ENCODE results near the gene PIGQ. TPM values are rescaled to one million over a fixed set of nuclear protein-coding genes. Genes with fewer than 3 reads are reported as not detected.

Gene PIGQ
- total and polyA plus RNA-seq, 2 of the 13 experiments (the other 11 are each of a cell fraction or from before 2014, with no cell fraction given), result 7.7 to 19.7 TPM

DNA sequence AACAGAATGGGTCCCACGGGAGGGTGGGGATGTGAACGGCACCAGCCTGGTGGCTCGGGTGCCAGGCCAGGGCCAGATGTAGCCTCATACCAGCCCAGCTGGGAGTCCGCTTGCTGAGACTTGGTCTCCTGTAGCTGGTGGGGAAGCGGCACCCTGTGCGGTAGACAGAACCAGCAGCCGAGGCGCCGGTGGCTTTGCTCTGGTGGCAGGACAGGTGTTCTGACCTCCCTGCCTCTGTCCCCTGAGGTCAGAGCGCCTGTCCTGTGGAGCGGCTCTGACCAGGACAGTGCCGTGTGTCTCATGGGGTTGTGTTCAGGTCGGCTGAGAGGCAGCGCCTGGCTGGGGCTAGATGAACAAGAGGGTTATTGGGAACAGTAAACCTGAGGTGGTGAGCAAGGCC, 40.2 kb downstream of the PIGQ start:
- DNase-seq (ENCODE audit: low spot score) (no peak), FAIRE-seq (no peak), ATAC-seq (peak; percentile 67)
- ChIA-PET CTCF (ENCODE audit: low intra/inter-chr PET ratio, low total read pairs) (interaction anchor here (1.7 kb wide), 1 partner anchor 31 kb away, joined by 11 read pairs; no protein-coding TSS in a partner anchor), POLR2A (no interaction called here)
- H3K9me3 ChIP-seq (ENCODE audit: low read length), result no peaks in the 10 kb centered on the region
- peak overlapping the region; percentile 49 for H3K27ac ChIP-seq (ENCODE audit: extremely low read length, insufficient read depth, low read length)
- WGBS (ENCODE audit: low lambda C conversion rate), result 60% methylated on average over 12 of the region's 14 CpGs
- no peak overlapping the region for H2AFZ ChIP-seq (ENCODE audit: low read length)
- H3K36me3 ChIP-seq (replicated peaks in 1 of 2; ENCODE audit: control insufficient read depth in 1 of 2, insufficient read depth in 2 of 2, low read length in 2 of 2), result peaks cover 1 to 7% of the 10 kb centered on the region in 2 experiments; a peak in 1 of 5 replicates
- peak overlapping the region; percentile 57 for H3K4me2 ChIP-seq (ENCODE audit: low read depth, low read length)
- peak overlapping the region; percentile 46 for H3K9ac ChIP-seq (ENCODE audit: insufficient read depth, low read depth, low read length)
- H4K20me1 ChIP-seq (ENCODE audit: insufficient read depth, low read length), result no peaks in the 10 kb centered on the region
- peaks cover 17% of the 10 kb centered on the region for H3K4me1 ChIP-seq (ENCODE audit: insufficient read depth, low read length)
- in situ Hi-C loops (cut with HindIII; ENCODE audit: extremely low pct_ligation_motif_present, low pct_unique_long_range_greater_than_20kb), result no loop called here
- no TSS peak for BruUV-seq (replicated peaks)
- no peaks in the 10 kb centered on the region for H3K27me3 ChIP-seq (ENCODE audit: control insufficient read depth in 1 of 2, insufficient read depth in 2 of 2, low read length in 2 of 2)
- peaks cover 7% of the 10 kb centered on the region for H3K79me2 ChIP-seq (ENCODE audit: insufficient read depth, low read length)
- peak overlapping the region; percentile 2 to 47 (median 42); a peak in 5 of 6 replicates for H3K4me3 ChIP-seq (replicated peaks in 1 of 3; ENCODE audit: insufficient read depth in 1 of 3, low read depth in 2 of 3, low read length in 3 of 3)
- TF ChIP-seq AGO2 (optimal IDR thresholded peaks at IDR 0.05; ENCODE audit: low read depth, low read length) (peak; percentile 33), ZNF776 (CRISPR knock-in tag; IDR thresholded peaks at IDR 0.05) (no peak), ZNF891 (CRISPR knock-in tag; IDR thresholded peaks at IDR 0.05) (peak; percentile 49; the same call in 1 of the 2 replicates)
- intact Hi-C loops (cut with micrococcal nuclease; ENCODE audit: unreplicated experiment), result no loop called here

DNA sequence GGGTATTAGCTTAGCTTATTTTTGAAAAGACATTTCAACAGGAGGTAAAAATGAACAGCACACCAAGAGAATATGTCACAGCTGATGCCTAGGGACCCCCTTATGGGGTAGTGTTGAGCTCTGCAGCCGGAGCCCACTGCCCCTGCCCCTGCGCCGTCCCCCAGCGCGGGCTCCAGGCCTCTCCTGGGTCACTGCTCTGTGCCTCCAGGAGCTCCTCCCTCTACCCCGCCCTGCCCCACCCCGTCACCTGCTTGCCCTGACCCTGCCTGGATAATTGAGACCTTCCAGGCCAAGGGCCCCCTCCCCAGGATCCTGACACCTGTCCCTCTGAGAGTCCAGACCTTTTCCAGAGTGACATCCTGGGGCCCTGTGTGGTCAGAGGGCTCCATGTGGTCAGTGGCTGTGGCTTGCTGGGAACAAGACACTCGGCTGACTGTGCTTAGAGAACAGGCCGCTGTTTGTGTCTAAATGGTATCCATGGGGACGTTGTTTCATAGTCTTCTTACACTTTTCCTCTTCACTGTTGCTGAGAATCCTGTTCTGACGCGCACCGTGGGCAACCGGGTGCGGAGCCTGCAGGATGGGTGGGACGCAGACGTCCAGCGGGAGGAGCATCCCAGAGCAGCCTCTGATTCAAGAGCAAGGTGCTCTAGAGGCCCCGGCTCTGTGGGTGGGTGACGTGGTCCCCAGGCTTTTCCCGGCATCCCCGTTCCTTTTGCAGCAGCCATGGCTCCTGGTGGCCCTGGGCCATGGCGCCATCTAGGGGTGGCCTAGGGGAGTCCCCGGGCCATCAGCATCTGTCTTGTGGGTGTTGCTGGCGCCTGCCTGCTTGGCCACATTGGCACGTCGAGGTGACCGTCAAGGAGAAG, 41.0 kb downstream of the PIGQ start:
- Histone ChIP-seq H3K79me2 (ENCODE audit: insufficient read depth, low read length) (peaks cover 2% of the 10 kb centered on the region), H4K20me1 (ENCODE audit: insufficient read depth, low read length) (no peaks in the 10 kb centered on the region), H3K4me3 (replicated peaks in 1 of 3; ENCODE audit: insufficient read depth in 1 of 3, low read depth in 2 of 3, low read length in 3 of 3) (peak overlapping the region; percentile 21 to 47 (median 42); a peak in 4 of 6 replicates), H3K9me3 (ENCODE audit: low read length) (no peaks in the 10 kb centered on the region), H3K9ac (ENCODE audit: insufficient read depth, low read depth, low read length) (peak overlapping the region; percentile 46), H3K36me3 (replicated peaks in 1 of 2; ENCODE audit: control insufficient read depth in 1 of 2, insufficient read depth in 2 of 2, low read length in 2 of 2) (peaks cover 1 to 9% of the 10 kb centered on the region in 2 experiments; a peak in 1 of 5 replicates), H2AFZ (ENCODE audit: low read length) (no peak overlapping the region), H3K4me1 (ENCODE audit: insufficient read depth, low read length) (peaks cover 17% of the 10 kb centered on the region), H3K27ac (ENCODE audit: extremely low read length, insufficient read depth, low read length) (peak overlapping the region; percentile 49), H3K4me2 (ENCODE audit: low read depth, low read length) (peak overlapping the region; percentile 57), H3K27me3 (ENCODE audit: control insufficient read depth in 1 of 2, insufficient read depth in 2 of 2, low read length in 2 of 2) (no peaks in the 10 kb centered on the region)
- intact Hi-C loops (cut with micrococcal nuclease; ENCODE audit: unreplicated experiment) (no loop called here), in situ Hi-C loops (cut with HindIII; ENCODE audit: extremely low pct_ligation_motif_present, low pct_unique_long_range_greater_than_20kb) (no loop called here)
- no TSS peak for BruUV-seq (replicated peaks)
- DNase-seq (ENCODE audit: low spot score), result peak; percentile 73
- CTCF ChIA-PET (ENCODE audit: low intra/inter-chr PET ratio, low total read pairs), result interaction anchor here (0.6 to 1.7 kb wide), 3 partner anchors 31 to 75 kb away, joined by 3 to 11 read pairs (median 3); no protein-coding TSS in a partner anchor
- peak; percentile 58 for FAIRE-seq
- 50% methylated on average over 18 of the region's 28 CpGs for WGBS (ENCODE audit: low lambda C conversion rate)
- peak; percentile 90 for ATAC-seq
- POLR2A ChIA-PET, result no interaction called here
- TF ChIP-seq, protein P1, sequence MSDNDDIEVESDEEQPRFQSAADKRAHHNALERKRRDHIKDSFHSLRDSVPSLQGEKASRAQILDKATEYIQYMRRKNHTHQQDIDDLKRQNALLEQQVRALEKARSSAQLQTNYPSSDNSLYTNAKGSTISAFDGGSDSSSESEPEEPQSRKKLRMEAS (IDR thresholded peaks at IDR 0.05), result no peak; the same call in 1 of the 2 replicates
- 0 out of 2 replicates have a peak, but pooled peaks have one; percentile 24 for TF ChIP-seq RXRB (CRISPR knock-in tag; IDR thresholded peaks at IDR 0.05; ENCODE audit: borderline replicate concordance)
- TF ChIP-seq PHF8 (CRISPR knock-in tag; IDR thresholded peaks at IDR 0.05), result peak; percentile 21; the same call in 1 of the 2 replicates
- TF ChIP-seq MAZ (IDR thresholded peaks at IDR 0.05; ENCODE audit: borderline replicate concordance, low read depth, low read length), result no peak; the same call in 1 of the 2 replicates
- peak; percentile 46 for TF ChIP-seq MAZ (CRISPR knock-in tag; IDR thresholded peaks at IDR 0.05; ENCODE audit: low read depth)
- peak; percentile 63 for TF ChIP-seq SAP130 (CRISPR knock-in tag; IDR thresholded peaks at IDR 0.05; ENCODE audit: low read depth)
- TF ChIP-seq LCORL (IDR thresholded peaks at IDR 0.05), result no peak
- peak; percentile 32; the same call in 1 of the 2 replicates for TF ChIP-seq LCORL (CRISPR knock-in tag; IDR thresholded peaks at IDR 0.05)
- peak; percentile 53; the same call in 1 of the 2 replicates for TF ChIP-seq HIVEP1 (CRISPR knock-in tag; IDR thresholded peaks at IDR 0.05)
- TF ChIP-seq, protein P2, sequence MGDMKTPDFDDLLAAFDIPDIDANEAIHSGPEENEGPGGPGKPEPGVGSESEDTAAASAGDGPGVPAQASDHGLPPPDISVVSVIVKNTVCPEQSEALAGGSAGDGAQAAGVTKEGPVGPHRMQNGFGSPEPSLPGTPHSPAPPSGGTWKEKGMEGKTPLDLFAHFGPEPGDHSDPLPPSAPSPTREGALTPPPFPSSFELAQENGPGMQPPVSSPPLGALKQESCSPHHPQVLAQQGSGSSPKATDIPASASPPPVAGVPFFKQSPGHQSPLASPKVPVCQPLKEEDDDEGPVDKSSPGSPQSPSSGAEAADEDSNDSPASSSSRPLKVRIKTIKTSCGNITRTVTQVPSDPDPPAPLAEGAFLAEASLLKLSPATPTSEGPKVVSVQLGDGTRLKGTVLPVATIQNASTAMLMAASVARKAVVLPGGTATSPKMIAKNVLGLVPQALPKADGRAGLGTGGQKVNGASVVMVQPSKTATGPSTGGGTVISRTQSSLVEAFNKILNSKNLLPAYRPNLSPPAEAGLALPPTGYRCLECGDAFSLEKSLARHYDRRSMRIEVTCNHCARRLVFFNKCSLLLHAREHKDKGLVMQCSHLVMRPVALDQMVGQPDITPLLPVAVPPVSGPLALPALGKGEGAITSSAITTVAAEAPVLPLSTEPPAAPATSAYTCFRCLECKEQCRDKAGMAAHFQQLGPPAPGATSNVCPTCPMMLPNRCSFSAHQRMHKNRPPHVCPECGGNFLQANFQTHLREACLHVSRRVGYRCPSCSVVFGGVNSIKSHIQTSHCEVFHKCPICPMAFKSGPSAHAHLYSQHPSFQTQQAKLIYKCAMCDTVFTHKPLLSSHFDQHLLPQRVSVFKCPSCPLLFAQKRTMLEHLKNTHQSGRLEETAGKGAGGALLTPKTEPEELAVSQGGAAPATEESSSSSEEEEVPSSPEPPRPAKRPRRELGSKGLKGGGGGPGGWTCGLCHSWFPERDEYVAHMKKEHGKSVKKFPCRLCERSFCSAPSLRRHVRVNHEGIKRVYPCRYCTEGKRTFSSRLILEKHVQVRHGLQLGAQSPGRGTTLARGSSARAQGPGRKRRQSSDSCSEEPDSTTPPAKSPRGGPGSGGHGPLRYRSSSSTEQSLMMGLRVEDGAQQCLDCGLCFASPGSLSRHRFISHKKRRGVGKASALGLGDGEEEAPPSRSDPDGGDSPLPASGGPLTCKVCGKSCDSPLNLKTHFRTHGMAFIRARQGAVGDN (CRISPR knock-in tag; IDR thresholded peaks at IDR 0.05), result peak; percentile 88

Data from HepG2 (cell line).